ENCODE data around the gene ELK4.
A peak's percentile ranks its signal among the peaks of the same experiment; 100 is the strongest.

ELK4 gene

GRCh38 chr1:205594846-205595245, 37.0 kb downstream of the ELK4 start:
- no peak for DNase-seq

GRCh38 chr1:205593967-205594366, 37.8 kb downstream of the ELK4 start:
- DNase-seq: no peak

DNA sequence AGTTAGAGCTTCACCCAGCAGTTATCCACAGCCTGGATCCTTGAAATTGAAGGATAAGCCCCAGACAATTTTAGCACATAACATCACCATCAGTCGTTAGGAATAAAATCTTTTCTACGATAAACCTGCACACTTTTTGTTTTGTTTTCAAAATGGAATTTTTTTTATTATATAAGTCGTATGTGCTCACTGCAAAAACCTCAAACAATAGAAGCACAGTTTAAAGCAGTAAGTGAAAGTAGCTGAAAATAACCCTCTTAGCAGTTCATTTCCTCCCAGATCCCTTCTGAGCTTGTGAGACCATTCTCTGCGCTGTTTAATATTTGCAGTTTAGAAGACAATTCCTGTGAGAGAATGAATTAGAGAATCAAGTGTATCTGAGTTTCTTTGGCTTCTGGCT, 38.3 kb downstream of the ELK4 start:
- no peak for DNase-seq

DNA sequence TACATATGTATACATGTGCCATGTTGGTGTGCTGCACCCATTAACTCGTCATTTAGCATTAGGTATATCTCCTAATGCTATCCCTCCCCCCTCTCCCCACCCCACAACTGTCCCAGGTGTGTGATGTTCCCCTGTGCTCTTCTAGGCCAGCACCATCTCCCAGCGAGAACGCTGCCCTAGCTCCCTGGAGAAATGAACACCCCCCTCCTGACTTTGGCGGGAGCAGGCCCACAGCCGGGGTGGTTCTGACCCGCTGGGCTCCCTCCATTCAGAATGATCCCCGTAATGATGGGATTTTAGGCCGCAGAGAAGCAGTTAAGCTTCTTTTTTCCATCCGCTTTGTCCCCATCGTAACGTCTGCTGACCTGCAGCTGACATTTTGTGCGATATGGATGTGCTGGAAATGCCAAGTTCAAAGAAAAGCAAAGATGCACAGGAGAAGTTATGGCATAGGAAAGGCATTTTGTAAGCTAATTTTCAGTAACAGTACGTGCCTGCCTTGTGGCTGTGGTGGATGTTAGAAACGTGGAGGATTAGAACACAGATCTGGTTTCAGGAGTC, 39.3 kb downstream of the ELK4 start:
- DNase-seq: no peak

- DNase-seq: peak; percentile 71
Observed at GRCh38 chr1:205591522-205592351, 40.1 kb downstream of the ELK4 start.

DNA sequence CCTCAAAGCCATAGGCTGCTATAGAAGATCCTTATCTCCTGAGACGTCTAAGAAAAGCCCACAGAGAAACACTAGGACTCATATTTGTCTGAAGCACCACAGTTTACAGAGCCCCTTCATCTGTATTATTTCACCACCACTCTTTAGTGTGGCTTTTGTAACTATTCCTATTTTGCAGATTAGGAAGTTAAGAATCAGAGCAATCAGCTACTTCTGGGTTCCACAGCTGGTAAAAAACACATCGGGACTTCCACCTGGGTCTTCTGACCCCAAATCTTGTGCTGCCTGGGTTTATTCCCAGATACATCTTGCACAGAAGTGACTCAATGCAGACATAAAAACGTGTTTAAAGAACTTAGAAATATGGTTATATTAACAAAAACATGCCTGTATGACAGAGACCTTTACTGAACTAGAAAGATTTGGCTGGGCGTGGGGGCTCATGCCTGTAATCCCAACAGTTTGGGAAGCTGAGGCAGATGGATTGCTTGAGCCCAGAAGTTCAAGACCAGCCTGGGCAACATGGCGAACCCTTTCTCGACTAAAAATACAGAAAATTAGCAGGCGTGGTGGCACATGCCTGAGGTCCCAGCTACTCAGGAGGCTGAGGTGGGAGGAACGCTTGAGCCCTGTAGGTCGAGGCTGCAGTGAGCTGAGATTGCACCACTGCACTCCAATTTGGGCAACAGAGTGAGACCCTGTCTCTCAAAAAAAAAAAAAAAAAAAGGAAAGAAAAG, 40.9 kb downstream of the ELK4 start:
- no peak for DNase-seq

DNA sequence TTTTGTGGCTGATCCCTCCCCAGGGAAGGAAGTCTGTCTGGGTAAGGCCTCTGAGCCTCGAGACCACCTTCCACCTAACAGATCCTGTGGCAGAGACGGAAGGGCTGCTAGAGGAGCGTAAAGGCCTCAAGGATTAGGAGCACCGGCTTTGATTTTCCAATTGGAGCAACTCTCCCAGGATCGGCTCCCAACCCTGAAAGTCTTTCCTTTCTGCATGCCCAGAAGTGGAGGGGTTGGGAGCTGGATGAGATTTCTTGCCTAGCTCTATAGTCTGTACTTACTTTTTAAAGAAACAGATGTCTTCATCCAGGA, 41.4 kb downstream of the ELK4 start:
- no peak for DNase-seq

GRCh38 chr1:205589618-205590456, 42.0 kb downstream of the ELK4 start:
- no peak for DNase-seq

DNA sequence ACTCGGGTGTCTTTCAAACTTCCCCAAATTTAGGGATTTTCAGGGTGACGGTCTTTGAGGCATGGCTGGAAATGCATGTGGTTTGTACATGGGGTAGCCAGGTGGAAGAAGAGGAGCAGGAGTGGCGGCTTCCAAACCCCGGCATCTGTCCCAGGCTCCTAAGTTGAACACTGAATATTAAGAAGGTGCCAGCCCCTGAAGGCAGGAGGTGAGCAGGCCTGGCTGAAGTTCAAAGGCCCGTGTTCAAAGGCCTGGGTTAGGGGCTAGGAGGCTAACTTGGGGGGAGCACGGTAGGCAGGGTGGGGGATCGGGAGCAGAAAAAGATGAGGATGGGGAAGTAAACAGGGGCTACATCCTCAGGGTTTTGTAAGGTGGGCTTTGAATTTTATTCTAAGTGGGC, 42.8 kb downstream of the ELK4 start:
- no peak for DNase-seq

DNA sequence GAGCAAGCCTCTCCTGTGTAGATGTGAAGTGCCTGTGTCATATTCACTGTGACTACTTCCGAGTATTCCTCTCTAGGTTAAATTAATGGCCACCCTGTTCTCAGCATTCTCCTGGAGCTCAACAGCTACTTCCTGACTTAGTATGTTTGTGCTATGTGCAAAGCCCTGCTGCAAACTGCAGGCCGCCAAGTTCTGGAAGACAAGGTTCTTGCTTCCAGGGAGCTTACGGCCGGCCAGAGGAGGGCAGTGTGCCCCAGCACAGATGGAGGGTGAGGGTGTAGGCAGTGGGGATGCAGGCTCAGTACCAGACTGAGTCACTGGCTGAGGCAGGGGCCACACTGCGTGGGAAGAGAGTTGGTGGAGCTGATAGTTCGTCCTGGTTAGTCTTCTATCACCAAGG, 43.2 kb downstream of the ELK4 start:
- peak; percentile 55 for DNase-seq

- DNase-seq: no peak
Observed at GRCh38 chr1:205587581-205587980, 44.2 kb downstream of the ELK4 start.

- DNase-seq: no peak
Observed at GRCh38 chr1:205585835-205586785, 45.7 kb downstream of the ELK4 start.

GRCh38 chr1:205585169-205585834, 46.5 kb downstream of the ELK4 start:
- no peak for DNase-seq

DNA sequence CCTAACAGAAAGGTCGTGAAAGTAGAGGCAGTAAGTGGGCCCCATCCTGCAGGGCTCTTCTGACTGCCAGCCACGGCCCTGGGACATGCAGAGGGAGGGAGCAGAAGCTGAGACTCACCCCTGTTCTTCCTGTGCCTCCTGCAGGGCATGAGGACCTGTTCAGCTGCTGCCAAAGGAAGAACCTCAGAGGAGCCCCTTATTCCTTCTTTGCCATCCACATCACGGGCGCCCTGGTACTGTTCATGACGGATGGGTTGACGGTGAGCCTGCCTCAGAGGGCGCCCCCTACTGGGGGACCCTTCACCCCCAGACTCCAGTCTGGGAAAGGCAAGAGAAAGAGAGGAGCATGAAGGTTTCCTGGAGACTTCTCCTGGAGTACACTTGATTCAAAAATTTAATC, 47.1 kb downstream of the ELK4 start:
- no peak for DNase-seq

- DNase-seq: no peak
Observed at GRCh38 chr1:205583461-205584130, 48.2 kb downstream of the ELK4 start.

DNA sequence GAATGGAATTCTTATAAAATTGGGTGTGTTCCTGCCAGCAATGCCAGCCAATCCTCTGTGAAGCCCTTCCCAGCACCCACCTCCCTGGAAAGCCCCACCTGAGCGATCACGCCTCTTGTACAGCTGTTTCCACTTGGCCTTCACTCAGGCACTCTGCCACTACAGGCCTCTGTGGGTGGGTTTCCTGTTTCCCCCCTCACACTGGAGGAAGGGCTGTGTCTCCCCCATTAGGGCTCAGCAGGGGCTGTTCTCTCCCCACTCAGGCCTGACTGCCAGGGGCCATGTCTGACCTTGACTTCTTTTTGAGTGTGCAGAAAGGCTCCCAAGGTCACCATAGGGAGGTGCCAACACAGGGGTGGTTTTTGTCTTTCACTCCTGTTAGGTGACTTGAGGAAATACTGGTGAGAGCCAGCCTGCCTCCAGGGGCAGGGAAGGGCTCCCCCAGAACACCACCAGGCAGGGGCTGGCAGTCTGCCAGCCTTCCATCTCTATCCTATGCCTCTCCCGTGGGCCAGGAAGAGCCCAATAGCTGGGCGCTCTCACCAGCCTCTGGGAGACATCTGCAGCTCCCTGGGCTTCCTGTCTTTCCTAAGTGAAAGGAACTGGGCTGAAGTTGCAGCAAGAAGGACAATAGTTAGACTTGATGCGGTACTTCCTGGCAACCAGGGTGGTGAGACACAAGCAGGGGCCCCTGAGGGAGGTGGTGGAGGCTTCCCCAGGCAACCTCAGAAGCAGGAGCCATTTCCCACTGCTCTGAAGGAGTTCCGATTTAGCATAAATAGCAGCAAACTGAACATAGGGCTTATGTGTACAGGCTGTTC, 49.1 kb downstream of the ELK4 start:
- DNase-seq: no peak

- no peak for DNase-seq
Observed at GRCh38 chr1:205582046-205582445, 49.8 kb downstream of the ELK4 start.

DNA sequence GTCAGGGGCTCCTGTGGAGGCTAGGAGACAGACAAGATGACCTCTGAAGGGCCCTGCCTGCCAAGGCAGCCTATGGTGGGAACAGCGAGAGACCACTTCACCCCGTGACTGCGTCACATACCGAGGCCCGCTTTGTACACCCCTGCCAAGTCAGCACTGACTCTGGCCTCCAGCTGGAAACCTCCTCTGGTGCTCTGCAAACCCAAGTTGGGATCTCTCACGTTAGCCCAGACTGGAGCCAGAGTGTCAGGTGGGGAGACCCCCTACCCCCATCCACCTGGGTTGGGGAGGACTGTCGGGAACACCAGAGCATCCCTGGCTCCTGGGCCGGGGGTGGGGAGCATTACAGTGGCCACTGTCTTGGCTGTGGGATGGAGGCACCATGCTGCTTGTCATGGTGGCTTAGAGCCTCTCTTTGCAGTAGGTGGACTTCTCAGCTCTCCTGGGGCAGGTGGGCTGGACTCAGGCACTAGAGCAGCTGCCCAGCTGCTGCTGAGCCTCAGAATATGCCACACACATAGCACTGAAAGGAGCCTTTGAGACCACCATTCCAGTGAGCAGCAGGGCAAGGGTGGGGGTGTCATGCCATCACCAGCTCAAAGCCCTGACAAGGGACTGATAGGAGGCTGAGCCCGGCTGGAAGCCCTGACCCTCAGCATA, 50.4 kb downstream of the ELK4 start:
- no peak for DNase-seq

DNA sequence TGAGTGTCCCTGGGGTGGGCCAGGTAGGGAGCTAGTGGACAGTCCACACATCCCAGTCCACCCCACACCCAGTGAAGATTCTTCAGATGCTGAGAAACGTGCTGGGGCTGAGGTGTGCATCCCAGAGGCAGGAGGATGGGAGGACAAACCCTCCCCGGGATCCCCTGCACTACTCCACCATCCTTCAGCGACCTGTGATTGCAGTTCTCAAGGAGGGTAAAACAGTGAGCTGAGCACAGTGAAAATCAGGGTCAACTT, 51.0 kb downstream of the ELK4 start:
- DNase-seq: no peak

Data from fibroblast of skin of scalp (primary cell).